ENCODE results near the gene CEP170. TPM values are rescaled to one million over a fixed set of nuclear protein-coding genes. Genes with fewer than 3 reads are reported as not detected.

CEP170 gene
- polyA plus RNA-seq (ENCODE audit: insufficient read length in 12 of 12): 10 to 100 TPM in 11 of 12 donors, not detected in 1; 43.9 to 89.5 (median 61.2) TPM
- long read RNA-seq, donor 1, partial matches to known transcripts: 5 of 8 reads
- long read RNA-seq, donor 1, other reads (novel, unspliced or antisense): 0 of 8 reads
- long read RNA-seq, donor 2, partial matches to known transcripts: 0 of 2 reads
- long read RNA-seq, donor 2, other reads (novel, unspliced or antisense): 0 of 2 reads
- long read RNA-seq, donor 3, partial matches to known transcripts: 0 of 2 reads
- long read RNA-seq, donor 3, other reads (novel, unspliced or antisense): 0 of 2 reads
- long read RNA-seq, donor 4, partial matches to known transcripts: 0 of 1 reads
- long read RNA-seq, donor 4, other reads (novel, unspliced or antisense): 0 of 1 reads
- long read RNA-seq, donor 5, partial matches to known transcripts: 8 of 10 reads
- long read RNA-seq, donor 5, other reads (novel, unspliced or antisense): 0 of 10 reads
- long read RNA-seq, donor 6: 0 reads
- long read RNA-seq, donor 7, partial matches to known transcripts: 5 of 6 reads
- long read RNA-seq, donor 7, other reads (novel, unspliced or antisense): 0 of 6 reads
- long read RNA-seq, donor 8, partial matches to known transcripts: 0 of 1 reads
- long read RNA-seq, donor 8, other reads (novel, unspliced or antisense): 0 of 1 reads
- long read RNA-seq, donor 9: 0 reads
- long read RNA-seq, donor 10, full-length matches to known transcripts: 2 of 2 reads
- long read RNA-seq, donor 10, partial matches to known transcripts: 0 of 2 reads
- long read RNA-seq, donor 10, other reads (novel, unspliced or antisense): 0 of 2 reads
- long read RNA-seq, donor 11, partial matches to known transcripts: 0 of 1 reads
- long read RNA-seq, donor 11, other reads (novel, unspliced or antisense): 0 of 1 reads

GRCh38 chr1:243254927-243255790 is at the start of gene CEP170:
TSS of gene CEP170 (minus strand) at chr1:243255281. CDS start at chr1:243225280, 30,001 bp downstream.
- peak; percentile 97 for DNase-seq

- DNase-seq: no peak
These were observed 46.0 kb upstream of the CEP170 start for GRCh38 chr1:243301059-243301458.

- DNase-seq: no peak
These were observed 44.0 kb upstream of the CEP170 start for GRCh38 chr1:243299069-243299468.

GRCh38 chr1:243294723-243295121 is 39.6 kb upstream of the CEP170 start:
- no peak for DNase-seq

- no peak for DNase-seq
These were observed 39.1 kb upstream of the CEP170 start for GRCh38 chr1:243293941-243294722.

- DNase-seq: no peak
These were observed 37.0 kb upstream of the CEP170 start for GRCh38 chr1:243292117-243292516.

- DNase-seq: no peak
These were observed 36.2 kb upstream of the CEP170 start for GRCh38 chr1:243291292-243291691.

GRCh38 chr1:243288062-243288461 is 33.0 kb upstream of the CEP170 start:
- no peak for DNase-seq

GRCh38 chr1:243287652-243288051 is 32.6 kb upstream of the CEP170 start:
- no peak for DNase-seq

- no peak for DNase-seq
These were observed 32.0 kb upstream of the CEP170 start for GRCh38 chr1:243287123-243287460.

GRCh38 chr1:243286409-243287122 is 31.5 kb upstream of the CEP170 start:
- DNase-seq: no peak

- no peak for DNase-seq
These were observed 26.6 kb upstream of the CEP170 start for GRCh38 chr1:243281672-243282071.

- no peak for DNase-seq
These were observed 25.6 kb upstream of the CEP170 start for GRCh38 chr1:243280571-243281129.

GRCh38 chr1:243275316-243275715 is 20.2 kb upstream of the CEP170 start:
- DNase-seq: no peak

- DNase-seq: no peak
These were observed 18.9 kb upstream of the CEP170 start for GRCh38 chr1:243273945-243274344.

GRCh38 chr1:243273506-243273905 is 18.4 kb upstream of the CEP170 start:
- DNase-seq: no peak

GRCh38 chr1:243272401-243272800 is 17.3 kb upstream of the CEP170 start:
- DNase-seq: no peak

GRCh38 chr1:243271996-243272395 is 16.9 kb upstream of the CEP170 start:
- DNase-seq: no peak

GRCh38 chr1:243270097-243270864 is 15.2 kb upstream of the CEP170 start:
- DNase-seq: no peak
